CD8-positive, alpha-beta memory T cell (primary cell): Measurements from ENCODE around the gene DHODH. TPM values are rescaled to one million over a fixed set of nuclear protein-coding genes. Genes with fewer than 3 reads are reported as not detected.
"Not testable (repeated sequence)": the region's sequence is repeated elsewhere in the genome, so short reads cannot be mapped to it uniquely, and the experiment has no call there.

Source experiments
- CTCF ChIA-PET: fragments of 350-600 bp; sonication (Branson Sonifier 250); formaldehyde crosslinking; loops from one replicate; lab custom pipeline; 2021; ENCODE audit warnings: antibody characterized with exemption; lab: Charles Lee
- POLR2A ChIA-PET: fragments of 350-600 bp; sonication (Branson Sonifier 250); formaldehyde crosslinking; loops from one replicate; lab custom pipeline; 2021; ENCODE audit warnings: antibody characterized with exemption; lab: Charles Lee
- DNase-seq, 5 donors: peaks; one replicate each; pipeline versions ENCODE4 v3.0.0 to v3.0.0-alpha.2; 2020 to 2022; ENCODE audit warnings: mixed read lengths in 1 of 5
- H3K27ac ChIP-seq: one replicate; pipeline ENCODE4 v1.7.0; 2013; ENCODE audit warnings: low read depth, mild to moderate bottlenecking, low read length, moderate library complexity
- H3K27me3 ChIP-seq: 2 replicates; pipeline ENCODE4 v1.7.0; 2013; ENCODE audit warnings: low read length, mild to moderate bottlenecking; ENCODE audit not compliant: insufficient read depth, poor library complexity, severe bottlenecking
- H3K36me3 ChIP-seq: 2 replicates; pipeline ENCODE4 v1.7.0; 2013; ENCODE audit warnings: mild to moderate bottlenecking, low read length, moderate library complexity; ENCODE audit not compliant: insufficient read depth
- H3K4me1 ChIP-seq: 2 replicates; pipeline ENCODE4 v1.7.0; 2013; ENCODE audit warnings: mild to moderate bottlenecking, low read length, moderate library complexity; ENCODE audit not compliant: insufficient read depth
- H3K4me3 ChIP-seq: 2 replicates; pipeline ENCODE4 v1.7.0; 2013; ENCODE audit warnings: mild to moderate bottlenecking, low read length
- H3K9me3 ChIP-seq: 2 replicates; pipeline ENCODE4 v1.7.0; 2013; ENCODE audit warnings: mild to moderate bottlenecking, low read length
- H3K27ac Mint-ChIP-seq, 8 donors: one replicate each; pipeline ENCODE4 v1.8.0; 2020 to 2021; ENCODE audit warnings: mixed read lengths in 8 of 8, mild to moderate bottlenecking in 6 of 8, inconsistent platforms in 3 of 8, moderate library complexity in 3 of 8
- H3K27me3 Mint-ChIP-seq, 2 donors: one replicate each; pipeline ENCODE4 v1.8.0; 2020 to 2021; ENCODE audit warnings: mixed read lengths in 2 of 2, mild to moderate bottlenecking in 1 of 2, moderate library complexity in 1 of 2
- H3K36me3 Mint-ChIP-seq, 3 donors: one replicate each; pipeline ENCODE4 v1.8.0; 2020 to 2021; ENCODE audit warnings: mixed read lengths in 3 of 3, inconsistent platforms in 1 of 3, mild to moderate bottlenecking in 1 of 3
- H3K4me1 Mint-ChIP-seq, 3 donors: one replicate each; pipeline ENCODE4 v1.8.0; 2020 to 2021; ENCODE audit warnings: mixed read lengths in 3 of 3, inconsistent platforms in 1 of 3, mild to moderate bottlenecking in 1 of 3
- H3K4me3 Mint-ChIP-seq, 7 donors: one replicate each; pipeline ENCODE4 v1.8.0; 2020 to 2021; ENCODE audit warnings: mixed read lengths in 7 of 7, mild to moderate bottlenecking in 6 of 7, moderate library complexity in 4 of 7, inconsistent platforms in 2 of 7
- H3K9me3 Mint-ChIP-seq, 5 donors: one replicate each; pipeline ENCODE4 v1.8.0; 2020 to 2022; ENCODE audit warnings: mixed read lengths in 5 of 5, mild to moderate bottlenecking in 3 of 5, moderate library complexity in 2 of 5, inconsistent platforms in 1 of 5
- polyA plus RNA-seq: library from polyadenylated mRNA; unstranded; fragments of 300-500 nt; fragmentation: Illumina TruSeq; gene quantifications from one replicate; pipeline ENCODE4 v1.2.3, GENCODE V29; 2021
- total RNA-seq, 2 experiments: library from RNA; stranded (reverse); gene quantifications; one replicate each; pipeline ENCODE4 v1.2.3, GENCODE V29; 2021

The DHODH gene
- total and polyA plus RNA-seq, 3 experiments from 2014 or later = 10.7 to 28.5 (median 26.2) TPM

- Mint-ChIP-seq H3K4me1 (no peaks in the 10 kb centered on the region), H3K27me3 (peaks cover 6 to 20% of the 10 kb centered on the region in 2 donors), H3K9me3 (no peaks in the 10 kb centered on the region), H3K4me3 (no peak overlapping the region), H3K36me3 (no peaks in the 10 kb centered on the region), H3K27ac (no peak overlapping the region)
- no peak for DNase-seq
- ChIA-PET POLR2A (no interaction called here), CTCF (no interaction called here)
- H3K27ac ChIP-seq = no peak overlapping the region
- no peaks in the 10 kb centered on the region for H3K9me3 ChIP-seq
- no peaks in the 10 kb centered on the region for H3K36me3 ChIP-seq
- H3K27me3 ChIP-seq = no peaks in the 10 kb centered on the region
- no peak overlapping the region for H3K4me3 ChIP-seq
- no peaks in the 10 kb centered on the region for H3K4me1 ChIP-seq
Measured at GRCh38 chr16:72002619-72003018, 5.9 kb upstream of the DHODH start.

- Mint-ChIP-seq H3K4me1 (peaks cover 19 to 27% (median 24%) of the 10 kb centered on the region in 3 donors), H3K4me3 (peak overlapping the region; percentile 88 to 99 (median 93)), H3K27ac (peak overlapping the region in 5 of 8 donors; percentile 32 to 94 (median 63))
- H3K9me3 Mint-ChIP-seq, H3K27me3 ChIP-seq, H3K4me1 ChIP-seq, H3K36me3 ChIP-seq, DNase-seq, H3K27ac ChIP-seq, H3K9me3 ChIP-seq, H3K27me3 Mint-ChIP-seq, CTCF ChIA-PET, H3K4me3 ChIP-seq, POLR2A ChIA-PET, H3K36me3 Mint-ChIP-seq: not testable (repeated sequence)
Measured at GRCh38 chr16:72008065-72008423, 500 bp upstream of the DHODH start.

- Histone ChIP-seq H3K27me3 (no peaks in the 10 kb centered on the region), H3K4me1 (no peaks in the 10 kb centered on the region), H3K27ac (no peak overlapping the region), H3K9me3 (no peaks in the 10 kb centered on the region), H3K4me3 (no peak overlapping the region), H3K36me3 (peaks cover 4% of the 10 kb centered on the region)
- Mint-ChIP-seq H3K4me1 (peaks cover 31 to 38% (median 35%) of the 10 kb centered on the region in 3 donors), H3K27me3 (no peaks in the 10 kb centered on the region), H3K27ac (peak overlapping the region in 4 of 8 donors; percentile 1 to 78 (median 20)), H3K36me3 (peaks cover 0 to 23% (median 0%) of the 10 kb centered on the region in 3 donors), H3K9me3 (no peaks in the 10 kb centered on the region), H3K4me3 (peak overlapping the region; percentile 41 to 95 (median 73))
- ChIA-PET POLR2A (no interaction called here), CTCF (no interaction called here)
- DNase-seq = no peak
Measured at GRCh38 chr16:72009779-72010178, 1.2 kb downstream of the DHODH start.

GRCh38 chr16:72012607-72013006 lies 4.1 kb downstream of the DHODH start:
- H3K4me3 ChIP-seq = no peak overlapping the region
- peak overlapping the region; percentile 57 for H3K27ac ChIP-seq
- Mint-ChIP-seq H3K27me3 (no peaks in the 10 kb centered on the region), H3K36me3 (peaks cover 0 to 49% (median 8%) of the 10 kb centered on the region in 3 donors), H3K27ac (peak overlapping the region in 6 of 8 donors; percentile 27 to 94 (median 86)), H3K4me1 (peaks cover 31 to 38% (median 35%) of the 10 kb centered on the region in 3 donors), H3K4me3 (no peak overlapping the region), H3K9me3 (no peaks in the 10 kb centered on the region)
- ChIA-PET CTCF (interaction anchor here (0.6 to 1.8 kb wide), 2 partner anchors 10 to 121 kb away, joined by 3 to 4 read pairs; no protein-coding TSS in a partner anchor), POLR2A (no interaction called here)
- no peaks in the 10 kb centered on the region for H3K27me3 ChIP-seq
- DNase-seq = no peak
- no peaks in the 10 kb centered on the region for H3K4me1 ChIP-seq
- no peaks in the 10 kb centered on the region for H3K9me3 ChIP-seq
- peaks cover 4% of the 10 kb centered on the region for H3K36me3 ChIP-seq

GRCh38 chr16:72013389-72013788 lies 4.8 kb downstream of the DHODH start:
- peak in 1 of 5 donors; percentile 13 for DNase-seq
- H3K9me3 ChIP-seq = no peaks in the 10 kb centered on the region
- Mint-ChIP-seq H3K4me1 (peaks cover 30 to 38% (median 33%) of the 10 kb centered on the region in 3 donors), H3K9me3 (no peaks in the 10 kb centered on the region), H3K4me3 (peak overlapping the region in 4 of 7 donors; percentile 8 to 72 (median 37)), H3K36me3 (peaks cover 0 to 54% (median 8%) of the 10 kb centered on the region in 3 donors), H3K27me3 (no peaks in the 10 kb centered on the region), H3K27ac (peak overlapping the region; percentile 27 to 94 (median 86))
- no peaks in the 10 kb centered on the region for H3K4me1 ChIP-seq
- no peak overlapping the region for H3K4me3 ChIP-seq
- ChIA-PET POLR2A (no interaction called here), CTCF (interaction anchor here (1.8 kb wide), 1 partner anchor 9 kb away, joined by 4 read pairs; no protein-coding TSS in a partner anchor)
- H3K27me3 ChIP-seq = no peaks in the 10 kb centered on the region
- peaks cover 4% of the 10 kb centered on the region for H3K36me3 ChIP-seq
- peak overlapping the region; percentile 57 for H3K27ac ChIP-seq

- peaks cover 0 to 58% (median 8%) of the 10 kb centered on the region in 3 donors for H3K36me3 Mint-ChIP-seq
- Histone ChIP-seq H3K9me3 (no peaks in the 10 kb centered on the region), H3K36me3 (peaks cover 4% of the 10 kb centered on the region), H3K27ac (peak overlapping the region; percentile 57), H3K4me3 (no peak overlapping the region), H3K4me1 (no peaks in the 10 kb centered on the region), H3K27me3 (no peaks in the 10 kb centered on the region)
- H3K4me1 Mint-ChIP-seq = peaks cover 27 to 31% (median 28%) of the 10 kb centered on the region in 3 donors
- POLR2A ChIA-PET = no interaction called here
- peak overlapping the region in 4 of 7 donors; percentile 2 to 50 (median 12) for H3K4me3 Mint-ChIP-seq
- H3K9me3 Mint-ChIP-seq = no peaks in the 10 kb centered on the region
- peak overlapping the region; percentile 27 to 94 (median 86) for H3K27ac Mint-ChIP-seq
- no peaks in the 10 kb centered on the region for H3K27me3 Mint-ChIP-seq
- no peak for DNase-seq
- CTCF ChIA-PET = interaction anchor here (1.8 kb wide), 1 partner anchor 8 kb away, joined by 4 read pairs; no protein-coding TSS in a partner anchor
Measured at GRCh38 chr16:72013888-72014581, 5.5 kb downstream of the DHODH start.

- H3K27me3 ChIP-seq = no peaks in the 10 kb centered on the region
- H3K9me3 Mint-ChIP-seq = no peaks in the 10 kb centered on the region
- H3K4me3 ChIP-seq = no peak overlapping the region
- DNase-seq = no peak
- H3K27ac ChIP-seq = no peak overlapping the region
- peak overlapping the region in 3 of 8 donors; percentile 17 to 55 (median 24) for H3K27ac Mint-ChIP-seq
- ChIA-PET CTCF (no interaction called here), POLR2A (no interaction called here)
- H3K9me3 ChIP-seq = no peaks in the 10 kb centered on the region
- H3K36me3 Mint-ChIP-seq = peaks cover 0 to 64% (median 11%) of the 10 kb centered on the region in 3 donors
- no peaks in the 10 kb centered on the region for H3K4me1 ChIP-seq
- H3K36me3 ChIP-seq = peaks cover 4% of the 10 kb centered on the region
- H3K27me3 Mint-ChIP-seq = no peaks in the 10 kb centered on the region
- H3K4me1 Mint-ChIP-seq = peaks cover 26 to 31% (median 28%) of the 10 kb centered on the region in 3 donors
- peak overlapping the region in 1 of 7 donors; percentile 16 for H3K4me3 Mint-ChIP-seq
Measured at GRCh38 chr16:72014675-72015074, 6.1 kb downstream of the DHODH start.

- Histone ChIP-seq H3K27ac (no peak overlapping the region), H3K4me1 (no peaks in the 10 kb centered on the region), H3K27me3 (no peaks in the 10 kb centered on the region), H3K4me3 (no peak overlapping the region), H3K36me3 (peaks cover 4% of the 10 kb centered on the region), H3K9me3 (no peaks in the 10 kb centered on the region)
- ChIA-PET CTCF (no interaction called here), POLR2A (no interaction called here)
- Mint-ChIP-seq H3K4me3 (peak overlapping the region in 1 of 7 donors; percentile 52), H3K9me3 (no peaks in the 10 kb centered on the region), H3K27ac (peak overlapping the region in 1 of 8 donors; percentile 74), H3K36me3 (peaks cover 0 to 65% (median 11%) of the 10 kb centered on the region in 3 donors), H3K27me3 (no peaks in the 10 kb centered on the region), H3K4me1 (peaks cover 21 to 27% (median 25%) of the 10 kb centered on the region in 3 donors)
- no peak for DNase-seq
Measured at GRCh38 chr16:72015124-72015523, 6.6 kb downstream of the DHODH start.
